HG02623 (cell line): Measurements from ENCODE around the gene EMSY.

ENCODE experiments used
- ATAC-seq: cut with Tn5 transposase; IDR thresholded peaks from one replicate; pipeline ENCODE4 v1.9.1; 2021; ENCODE audit warnings: moderate library complexity; ENCODE audit not compliant: unreplicated experiment

The EMSY gene

GRCh38 chr11:76453248-76453647, 8.4 kb downstream of the EMSY start:
- no peak for ATAC-seq

GRCh38 chr11:76455331-76455730, 10.5 kb downstream of the EMSY start:
- no peak for ATAC-seq

- ATAC-seq = no peak
Observed at GRCh38 chr11:76455931-76456330, 11.1 kb downstream of the EMSY start.

GRCh38 chr11:76456571-76456970, 11.8 kb downstream of the EMSY start:
- no peak for ATAC-seq

- no peak for ATAC-seq
Observed at GRCh38 chr11:76459299-76459698, 14.5 kb downstream of the EMSY start.

- no peak for ATAC-seq
Observed at GRCh38 chr11:76459846-76460245, 15.0 kb downstream of the EMSY start.

- ATAC-seq = no peak
Observed at GRCh38 chr11:76462317-76462716, 17.5 kb downstream of the EMSY start.

GRCh38 chr11:76465701-76466100, 20.9 kb downstream of the EMSY start:
- no peak for ATAC-seq

- ATAC-seq = no peak
Observed at GRCh38 chr11:76466666-76467065, 21.8 kb downstream of the EMSY start.

- no peak for ATAC-seq
Observed at GRCh38 chr11:76469141-76469540, 24.3 kb downstream of the EMSY start.

- no peak for ATAC-seq
Observed at GRCh38 chr11:76471382-76471781, 26.6 kb downstream of the EMSY start.

- no peak for ATAC-seq
Observed at GRCh38 chr11:76480241-76480640, 35.4 kb downstream of the EMSY start.

- ATAC-seq = no peak
Observed at GRCh38 chr11:76491644-76492043, 46.8 kb downstream of the EMSY start.

GRCh38 chr11:76493040-76493439, 48.2 kb downstream of the EMSY start:
- no peak for ATAC-seq

- ATAC-seq = no peak
Observed at GRCh38 chr11:76493626-76494539, 49.1 kb downstream of the EMSY start.

- ATAC-seq = no peak
Observed at GRCh38 chr11:76495019-76495418, 50.2 kb downstream of the EMSY start.

- no peak for ATAC-seq
Observed at GRCh38 chr11:76496174-76496573, 51.4 kb downstream of the EMSY start.

- no peak for ATAC-seq
Observed at GRCh38 chr11:76501526-76502202, 56.8 kb downstream of the EMSY start.

- no peak for ATAC-seq
Observed at GRCh38 chr11:76506833-76507232, 62.0 kb downstream of the EMSY start.

GRCh38 chr11:76510060-76511047, 65.5 kb downstream of the EMSY start:
- ATAC-seq = no peak
